ENCODE measurements around the gene TRABD2B. TPM values are rescaled to one million over a fixed set of nuclear protein-coding genes. Genes with fewer than 3 reads are reported as not detected.

Gene TRABD2B
- total and polyA plus RNA-seq, 2 donors (not counting 1 experiment from before 2014, with no cell fraction given), result under 0.01 TPM; not detected in 1

DNA sequence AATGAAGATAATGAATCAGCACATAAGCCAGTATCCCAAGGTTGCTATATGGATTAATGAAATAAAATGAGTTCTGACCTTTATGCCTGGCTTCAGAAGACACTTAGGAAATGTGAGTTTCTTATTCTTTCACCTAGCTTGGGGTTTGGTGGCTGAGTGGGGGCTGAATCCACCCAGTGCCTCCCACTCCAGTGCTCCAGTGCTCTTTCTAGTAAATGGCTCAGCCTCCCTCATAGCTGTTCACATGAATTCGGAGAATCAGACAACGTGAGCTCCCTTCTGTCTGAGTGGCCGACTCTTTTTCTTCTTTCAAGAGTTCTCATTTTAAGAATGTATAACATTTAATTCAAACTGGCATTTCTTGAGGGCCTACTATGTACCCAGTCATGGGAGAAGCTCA is 43.5 kb downstream of the TRABD2B start:
- Histone ChIP-seq H3K27me3 (ENCODE audit: control insufficient read depth, insufficient read depth, low read length) (no peaks in the 10 kb centered on the region), H3K9me3 (ENCODE audit: control insufficient read depth, insufficient read depth, low read depth, low read length) (no peaks in the 10 kb centered on the region)
- DNase-seq (ENCODE audit: low read depth in 2 of 2), result no peak

DNA sequence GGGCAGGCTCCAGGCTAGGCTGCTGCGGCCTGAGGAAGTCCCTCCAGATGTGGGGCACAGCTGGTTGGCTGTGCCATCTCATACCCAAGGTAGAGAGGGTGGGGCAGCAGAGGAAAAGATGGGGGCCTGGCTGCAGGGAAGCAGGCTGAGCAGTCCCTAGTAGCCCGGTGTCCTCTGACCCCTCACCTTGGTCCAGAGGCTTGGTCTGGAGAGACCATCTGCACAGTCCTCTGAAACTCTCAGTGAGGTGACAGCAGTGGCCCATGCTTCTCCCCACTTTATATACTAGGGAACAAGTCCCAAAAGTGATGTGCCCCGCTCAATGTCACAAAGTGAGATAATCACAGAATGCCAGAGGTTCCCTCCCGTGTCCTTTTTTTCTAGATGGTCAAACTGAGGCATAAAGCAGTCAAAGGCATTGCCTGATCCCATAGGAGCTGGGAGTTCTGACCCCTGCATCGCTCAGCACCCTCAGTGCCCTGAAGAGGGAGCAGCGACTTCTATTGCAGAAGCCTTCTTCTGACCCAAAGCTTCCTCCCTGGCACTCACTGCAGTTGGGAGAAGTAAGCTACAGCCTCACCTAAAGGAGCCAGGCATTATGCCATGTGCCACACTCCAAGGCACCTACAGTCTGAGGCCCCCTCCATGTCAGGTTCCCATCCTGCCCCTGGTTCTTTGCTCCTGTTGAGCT is 45.5 kb downstream of the TRABD2B start:
- no peaks in the 10 kb centered on the region for H3K79me2 ChIP-seq (ENCODE audit: control insufficient read depth, insufficient read depth, low read length)
- H3K4me1 ChIP-seq (ENCODE audit: control insufficient read depth, extremely low read depth, insufficient read depth, low read length), result no peaks in the 10 kb centered on the region
- H3K4me2 ChIP-seq (ENCODE audit: extremely low read depth, insufficient read depth, low read length), result no peak overlapping the region
- H3K36me3 ChIP-seq (ENCODE audit: control insufficient read depth, insufficient read depth, low read length), result no peaks in the 10 kb centered on the region
- H3K27me3 ChIP-seq (ENCODE audit: control insufficient read depth, insufficient read depth, low read length), result no peaks in the 10 kb centered on the region
- no peak overlapping the region for H2AFZ ChIP-seq (ENCODE audit: low read length)
- no peaks in the 10 kb centered on the region for H4K20me1 ChIP-seq (ENCODE audit: control insufficient read depth, extremely low read depth, insufficient read depth, low read length)
- no peak overlapping the region for H3K9ac ChIP-seq (ENCODE audit: insufficient read depth, low read length)
- no peaks in the 10 kb centered on the region for H3K9me3 ChIP-seq (ENCODE audit: control insufficient read depth, insufficient read depth, low read depth, low read length)
- no peak overlapping the region for H3K27ac ChIP-seq (ENCODE audit: insufficient read depth, low read length)
- TF ChIP-seq, protein P1, sequence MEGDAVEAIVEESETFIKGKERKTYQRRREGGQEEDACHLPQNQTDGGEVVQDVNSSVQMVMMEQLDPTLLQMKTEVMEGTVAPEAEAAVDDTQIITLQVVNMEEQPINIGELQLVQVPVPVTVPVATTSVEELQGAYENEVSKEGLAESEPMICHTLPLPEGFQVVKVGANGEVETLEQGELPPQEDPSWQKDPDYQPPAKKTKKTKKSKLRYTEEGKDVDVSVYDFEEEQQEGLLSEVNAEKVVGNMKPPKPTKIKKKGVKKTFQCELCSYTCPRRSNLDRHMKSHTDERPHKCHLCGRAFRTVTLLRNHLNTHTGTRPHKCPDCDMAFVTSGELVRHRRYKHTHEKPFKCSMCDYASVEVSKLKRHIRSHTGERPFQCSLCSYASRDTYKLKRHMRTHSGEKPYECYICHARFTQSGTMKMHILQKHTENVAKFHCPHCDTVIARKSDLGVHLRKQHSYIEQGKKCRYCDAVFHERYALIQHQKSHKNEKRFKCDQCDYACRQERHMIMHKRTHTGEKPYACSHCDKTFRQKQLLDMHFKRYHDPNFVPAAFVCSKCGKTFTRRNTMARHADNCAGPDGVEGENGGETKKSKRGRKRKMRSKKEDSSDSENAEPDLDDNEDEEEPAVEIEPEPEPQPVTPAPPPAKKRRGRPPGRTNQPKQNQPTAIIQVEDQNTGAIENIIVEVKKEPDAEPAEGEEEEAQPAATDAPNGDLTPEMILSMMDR (conservative IDR thresholded peaks at IDR 0.05 in 1 of 2, IDR thresholded peaks at IDR 0.05 in 1 of 2; ENCODE audit: low read depth in 1 of 2, low read length in 2 of 2), result no peak
- TF ChIP-seq EZH2 (IDR thresholded peaks at IDR 0.05; ENCODE audit: low read length, missing control alignments), result no peak
- DNase-seq (ENCODE audit: low read depth in 2 of 2), result no peak
- no peak overlapping the region for H3K4me3 ChIP-seq (replicated peaks in 1 of 4; ENCODE audit: control extremely low read depth in 1 of 4, insufficient read depth in 1 of 4, low read depth in 3 of 4, low read length in 4 of 4)

More for the DNA sequence above, 43.5 kb downstream of the TRABD2B start:
- Histone ChIP-seq H3K36me3 (ENCODE audit: control insufficient read depth, insufficient read depth, low read length) (no peaks in the 10 kb centered on the region), H4K20me1 (ENCODE audit: control insufficient read depth, extremely low read depth, insufficient read depth, low read length) (no peaks in the 10 kb centered on the region), H2AFZ (ENCODE audit: low read length) (no peak overlapping the region), H3K4me3 (replicated peaks in 1 of 4; ENCODE audit: control extremely low read depth in 1 of 4, insufficient read depth in 1 of 4, low read depth in 3 of 4, low read length in 4 of 4) (no peak overlapping the region), H3K4me2 (ENCODE audit: extremely low read depth, insufficient read depth, low read length) (no peak overlapping the region), H3K4me1 (ENCODE audit: control insufficient read depth, extremely low read depth, insufficient read depth, low read length) (no peaks in the 10 kb centered on the region), H3K27ac (ENCODE audit: insufficient read depth, low read length) (no peak overlapping the region), H3K9ac (ENCODE audit: insufficient read depth, low read length) (no peak overlapping the region), H3K79me2 (ENCODE audit: control insufficient read depth, insufficient read depth, low read length) (no peaks in the 10 kb centered on the region)
- no peak for TF ChIP-seq EZH2 (IDR thresholded peaks at IDR 0.05; ENCODE audit: low read length, missing control alignments)
- TF ChIP-seq, protein P1 (conservative IDR thresholded peaks at IDR 0.05 in 1 of 2, IDR thresholded peaks at IDR 0.05 in 1 of 2; ENCODE audit: low read depth in 1 of 2, low read length in 2 of 2), result no peak

DNA sequence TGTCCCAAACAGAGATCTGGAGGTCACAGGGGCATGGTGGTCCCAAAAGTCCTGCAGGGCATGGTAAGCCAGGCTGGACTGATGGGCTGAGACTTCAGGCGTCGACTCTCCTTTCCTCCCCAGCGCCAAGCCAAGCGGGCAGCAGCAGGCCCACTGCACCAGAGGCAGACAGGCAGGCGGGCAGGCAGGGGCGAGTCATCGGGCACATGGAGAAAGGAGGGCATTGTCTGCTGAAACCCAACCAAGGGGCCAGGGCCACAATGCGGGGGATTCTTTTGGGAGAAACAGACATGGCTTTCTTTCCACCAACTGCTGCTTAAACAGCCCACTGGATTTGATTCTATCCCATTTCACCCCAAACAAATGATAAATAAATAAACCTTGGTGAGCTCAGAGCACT is 46.2 kb downstream of the TRABD2B start:
- Histone ChIP-seq H2AFZ (ENCODE audit: low read length) (no peak overlapping the region), H3K27me3 (ENCODE audit: control insufficient read depth, insufficient read depth, low read length) (no peaks in the 10 kb centered on the region), H3K79me2 (ENCODE audit: control insufficient read depth, insufficient read depth, low read length) (no peaks in the 10 kb centered on the region), H3K9me3 (ENCODE audit: control insufficient read depth, insufficient read depth, low read depth, low read length) (no peaks in the 10 kb centered on the region), H3K4me1 (ENCODE audit: control insufficient read depth, extremely low read depth, insufficient read depth, low read length) (no peaks in the 10 kb centered on the region), H3K36me3 (ENCODE audit: control insufficient read depth, insufficient read depth, low read length) (no peaks in the 10 kb centered on the region), H4K20me1 (ENCODE audit: control insufficient read depth, extremely low read depth, insufficient read depth, low read length) (no peaks in the 10 kb centered on the region), H3K9ac (ENCODE audit: insufficient read depth, low read length) (no peak overlapping the region), H3K4me3 (replicated peaks in 1 of 4; ENCODE audit: control extremely low read depth in 1 of 4, insufficient read depth in 1 of 4, low read depth in 3 of 4, low read length in 4 of 4) (no peak overlapping the region), H3K4me2 (ENCODE audit: extremely low read depth, insufficient read depth, low read length) (no peak overlapping the region), H3K27ac (ENCODE audit: insufficient read depth, low read length) (no peak overlapping the region)
- TF ChIP-seq, protein P1 (conservative IDR thresholded peaks at IDR 0.05 in 1 of 2, IDR thresholded peaks at IDR 0.05 in 1 of 2; ENCODE audit: low read depth in 1 of 2, low read length in 2 of 2), result no peak
- no peak for TF ChIP-seq EZH2 (IDR thresholded peaks at IDR 0.05; ENCODE audit: low read length, missing control alignments)
- DNase-seq (ENCODE audit: low read depth in 2 of 2), result no peak
